ENCODE data around the gene C20orf141.

The C20orf141 gene

DNA sequence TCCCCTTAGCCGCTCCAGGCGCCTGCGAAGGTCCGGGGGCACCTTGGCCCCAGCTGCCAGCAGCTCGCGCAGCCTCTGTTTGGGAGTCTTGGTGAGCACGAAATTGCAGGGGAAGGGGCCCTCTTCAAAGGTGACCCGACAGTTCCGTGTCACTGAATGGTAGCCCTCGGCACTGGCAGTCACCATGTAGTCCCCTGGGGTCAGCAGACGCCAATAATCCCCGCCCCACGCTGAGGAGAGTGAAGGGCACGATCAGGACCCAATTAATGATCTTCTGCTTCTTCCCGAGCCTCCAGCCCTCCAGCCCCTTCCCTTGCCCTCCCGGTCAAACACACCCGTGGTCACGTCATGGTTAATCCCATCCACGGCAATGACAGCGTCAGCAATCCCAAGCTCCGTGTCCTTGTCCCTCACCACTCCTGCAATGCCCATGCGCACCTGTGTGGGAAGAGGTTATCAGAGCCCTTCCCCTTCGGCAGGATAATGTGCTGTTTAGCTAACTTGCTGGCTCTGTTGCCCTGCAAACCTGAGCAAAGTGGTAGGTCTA, 20.5 kb upstream of the C20orf141 start:
- H3K36me3 ChIP-seq (ENCODE audit: insufficient read depth, low read length): no peaks in the 10 kb centered on the region
- H3K9me3 ChIP-seq (replicated peaks; ENCODE audit: low read length): no peaks in the 10 kb centered on the region
- H3K4me1 ChIP-seq (ENCODE audit: control insufficient read depth, insufficient read depth, low read length): no peaks in the 10 kb centered on the region
- peaks cover 79% of the 10 kb centered on the region for H3K27me3 ChIP-seq (ENCODE audit: control insufficient read depth, insufficient read depth, low read length)
- no peak overlapping the region for H3K9ac ChIP-seq (ENCODE audit: low read depth, low read length)
- no peak overlapping the region for H3K4me2 ChIP-seq (ENCODE audit: low read length)
- H3K4me3 ChIP-seq (ENCODE audit: low read length): no peak overlapping the region

DNA sequence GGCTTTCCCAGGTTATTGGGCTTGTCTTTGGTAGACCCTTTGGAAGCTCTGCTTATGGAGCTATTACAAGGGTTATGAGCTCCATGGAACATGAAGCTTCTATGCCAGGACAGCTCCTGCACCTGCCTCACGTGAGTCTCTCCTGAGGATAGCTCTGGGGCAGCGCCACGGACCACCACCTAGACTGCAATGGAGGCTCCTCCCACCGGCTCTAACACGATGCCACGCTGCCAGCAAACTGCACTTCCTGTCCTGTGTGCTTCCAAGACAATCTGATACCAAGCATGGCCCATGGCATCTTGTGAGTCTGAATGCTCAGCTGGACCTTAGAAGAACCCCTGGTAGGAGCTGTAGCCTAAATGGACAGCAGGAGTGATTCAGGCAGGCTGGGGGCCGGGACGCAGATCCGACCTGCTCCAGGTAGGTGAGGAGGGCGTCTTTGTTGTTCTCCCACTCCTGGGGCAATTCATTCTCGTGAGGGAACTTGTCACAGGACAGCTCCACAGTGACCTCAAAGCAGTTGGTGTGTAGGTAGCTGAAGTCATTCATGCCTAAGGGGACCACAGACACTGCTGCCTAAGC, 19.8 kb upstream of the C20orf141 start:
- Histone ChIP-seq H3K9me3 (replicated peaks; ENCODE audit: low read length) (no peaks in the 10 kb centered on the region), H3K4me1 (ENCODE audit: control insufficient read depth, insufficient read depth, low read length) (no peaks in the 10 kb centered on the region), H3K27me3 (ENCODE audit: control insufficient read depth, insufficient read depth, low read length) (peaks cover 81% of the 10 kb centered on the region), H3K4me3 (ENCODE audit: low read length) (no peak overlapping the region), H3K9ac (ENCODE audit: low read depth, low read length) (no peak overlapping the region), H3K36me3 (ENCODE audit: insufficient read depth, low read length) (no peaks in the 10 kb centered on the region), H3K4me2 (ENCODE audit: low read length) (no peak overlapping the region)

DNA sequence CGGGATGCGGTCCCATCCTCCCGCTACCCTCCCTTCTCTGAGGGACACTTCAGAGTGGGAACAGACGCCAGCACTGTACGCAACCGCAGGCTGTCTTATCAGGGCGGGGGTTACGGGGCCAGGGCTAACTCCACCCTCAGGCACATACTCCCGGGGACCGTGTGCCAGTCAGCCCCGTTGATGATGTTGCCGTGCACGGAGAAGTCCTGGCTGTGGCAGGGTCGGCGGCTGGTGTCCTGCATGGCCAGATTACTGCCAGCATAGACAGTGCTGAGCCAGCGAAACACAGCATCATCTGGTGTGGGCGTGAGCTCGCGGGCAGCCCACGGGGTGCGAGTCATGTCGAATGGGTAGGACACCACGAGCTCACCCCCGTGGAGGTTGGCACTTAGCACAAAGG, 19.3 kb upstream of the C20orf141 start:
- H3K9ac ChIP-seq (ENCODE audit: low read depth, low read length): no peak overlapping the region
- no peak overlapping the region for H3K4me3 ChIP-seq (ENCODE audit: low read length)
- H3K4me1 ChIP-seq (ENCODE audit: control insufficient read depth, insufficient read depth, low read length): no peaks in the 10 kb centered on the region
- no peak overlapping the region for H3K4me2 ChIP-seq (ENCODE audit: low read length)
- peaks cover 86% of the 10 kb centered on the region for H3K27me3 ChIP-seq (ENCODE audit: control insufficient read depth, insufficient read depth, low read length)
- no peaks in the 10 kb centered on the region for H3K36me3 ChIP-seq (ENCODE audit: insufficient read depth, low read length)
- no peaks in the 10 kb centered on the region for H3K9me3 ChIP-seq (replicated peaks; ENCODE audit: low read length)

DNA sequence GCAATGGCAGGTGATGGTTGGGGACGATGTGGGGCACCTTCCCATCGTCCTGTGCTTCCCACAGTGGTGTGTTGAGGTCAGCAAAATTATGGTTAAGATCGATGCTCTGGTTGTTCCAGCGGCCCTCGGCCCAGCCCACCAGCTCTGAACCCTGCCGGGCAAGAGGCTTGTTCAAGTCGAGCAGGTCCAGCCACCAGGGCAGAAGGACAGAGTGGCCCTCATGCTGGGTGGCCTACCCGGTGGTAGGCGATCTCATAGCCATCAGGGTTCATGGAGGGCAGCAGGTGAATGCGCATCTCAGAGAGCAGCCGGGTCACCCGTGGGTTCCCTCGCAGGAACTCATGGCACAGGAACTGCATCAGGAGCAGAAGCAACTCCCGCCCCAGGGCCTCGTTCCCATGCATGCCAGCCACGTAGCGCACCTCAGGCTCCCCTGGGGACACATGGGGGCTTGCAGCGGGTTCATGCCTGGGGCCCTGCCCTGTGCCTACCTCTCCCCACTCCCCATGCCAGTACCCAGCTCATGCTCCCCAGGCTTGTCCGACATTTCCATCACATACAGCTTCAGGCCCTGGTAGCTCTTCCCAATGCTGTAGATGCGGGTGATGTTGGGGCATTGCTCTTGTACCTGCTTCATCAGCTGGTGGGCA, 18.7 kb upstream of the C20orf141 start:
- Histone ChIP-seq H3K36me3 (ENCODE audit: insufficient read depth, low read length) (no peaks in the 10 kb centered on the region), H3K27me3 (ENCODE audit: control insufficient read depth, insufficient read depth, low read length) (peaks cover 87% of the 10 kb centered on the region), H3K9me3 (replicated peaks; ENCODE audit: low read length) (peaks cover 3% of the 10 kb centered on the region), H3K9ac (ENCODE audit: low read depth, low read length) (no peak overlapping the region), H3K4me1 (ENCODE audit: control insufficient read depth, insufficient read depth, low read length) (no peaks in the 10 kb centered on the region), H3K4me3 (ENCODE audit: low read length) (no peak overlapping the region), H3K4me2 (ENCODE audit: low read length) (no peak overlapping the region)

DNA sequence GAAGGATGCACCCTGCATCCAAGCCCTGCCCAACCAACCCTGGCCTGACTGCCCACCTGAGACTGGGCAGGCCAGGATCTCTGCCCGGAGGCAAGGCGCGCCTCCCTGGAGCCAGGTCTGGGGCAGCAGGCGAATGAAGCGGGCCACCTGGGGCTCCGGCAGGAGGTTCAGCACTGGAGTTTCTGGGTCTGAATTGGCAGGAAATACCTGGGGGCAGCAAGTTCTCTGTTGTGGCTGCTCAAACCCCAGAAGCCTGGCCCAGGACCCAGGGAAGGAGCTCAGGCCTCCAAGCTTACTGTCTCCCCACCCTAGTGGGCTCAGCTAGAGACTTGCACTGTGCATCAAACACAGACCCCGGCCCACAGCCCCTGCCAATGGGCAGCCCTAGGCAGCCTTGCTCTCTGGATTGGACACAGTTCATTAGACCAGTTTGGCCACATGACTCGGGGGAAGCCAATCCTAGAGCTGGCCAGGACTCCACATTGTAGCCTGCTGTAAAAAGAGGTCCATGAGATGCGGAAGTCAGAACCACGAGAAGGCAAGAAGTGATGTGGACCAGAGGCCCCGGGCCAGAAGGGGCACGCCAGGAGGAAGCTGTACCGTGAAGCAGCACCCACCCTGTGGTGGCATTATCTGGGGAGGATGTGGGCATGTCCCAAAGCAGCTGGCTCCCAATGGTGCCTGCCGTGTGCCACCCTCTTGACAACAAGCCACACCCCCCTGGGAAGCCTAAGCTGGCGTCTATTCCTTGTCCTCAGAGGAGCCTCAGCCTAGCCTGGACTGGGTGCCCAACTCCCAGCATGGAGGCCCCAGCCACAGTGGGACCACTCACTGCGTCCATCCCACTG, 17.4 kb upstream of the C20orf141 start:
- no peak overlapping the region for H3K4me2 ChIP-seq (ENCODE audit: low read length)
- H3K9ac ChIP-seq (ENCODE audit: low read depth, low read length): no peak overlapping the region
- H3K4me1 ChIP-seq (ENCODE audit: control insufficient read depth, insufficient read depth, low read length): no peaks in the 10 kb centered on the region
- H3K4me3 ChIP-seq (ENCODE audit: low read length): no peak overlapping the region
- no peaks in the 10 kb centered on the region for H3K36me3 ChIP-seq (ENCODE audit: insufficient read depth, low read length)
- H3K27me3 ChIP-seq (ENCODE audit: control insufficient read depth, insufficient read depth, low read length): peaks cover 86% of the 10 kb centered on the region
- H3K9me3 ChIP-seq (replicated peaks; ENCODE audit: low read length): peaks cover 7% of the 10 kb centered on the region

DNA sequence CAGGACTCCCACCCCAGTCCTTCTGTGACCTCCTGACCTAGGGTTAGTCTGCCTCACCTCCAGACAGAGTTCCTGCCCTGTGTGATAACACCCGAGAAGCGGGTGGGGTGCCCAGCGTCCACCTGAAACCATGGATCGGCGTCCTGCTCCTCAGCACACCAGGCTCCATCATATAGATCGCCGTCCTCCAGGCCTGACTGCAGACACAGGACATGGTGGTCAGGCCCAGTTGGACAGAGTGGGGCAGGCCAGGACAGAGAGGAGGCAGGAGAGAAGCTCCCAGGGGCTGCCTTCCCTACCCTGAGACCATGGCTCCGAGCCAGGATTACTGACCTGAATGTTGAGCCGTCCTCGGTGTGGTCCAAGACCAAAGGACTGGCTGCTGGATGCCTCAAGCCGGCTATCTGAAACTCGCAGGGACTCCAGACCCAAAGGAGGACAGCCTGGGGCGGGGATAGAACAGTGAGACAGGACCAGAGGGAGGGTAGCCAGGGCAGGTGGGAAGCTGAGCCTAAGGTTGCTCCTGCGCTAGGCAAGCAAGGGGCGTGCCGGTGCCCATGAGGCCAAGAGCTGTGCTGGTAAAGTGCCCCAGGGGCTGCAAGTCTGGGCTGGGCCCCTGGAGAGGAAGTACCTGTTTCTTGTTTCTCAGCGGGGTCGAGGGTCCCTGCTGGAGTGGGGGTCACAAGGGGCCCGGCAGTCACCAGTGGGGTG, 16.5 kb upstream of the C20orf141 start:
- no peak overlapping the region for H3K4me2 ChIP-seq (ENCODE audit: low read length)
- no peak overlapping the region for H3K9ac ChIP-seq (ENCODE audit: low read depth, low read length)
- peaks cover 83% of the 10 kb centered on the region for H3K27me3 ChIP-seq (ENCODE audit: control insufficient read depth, insufficient read depth, low read length)
- H3K9me3 ChIP-seq (replicated peaks; ENCODE audit: low read length): peaks cover 7% of the 10 kb centered on the region
- H3K4me1 ChIP-seq (ENCODE audit: control insufficient read depth, insufficient read depth, low read length): no peaks in the 10 kb centered on the region
- H3K4me3 ChIP-seq (ENCODE audit: low read length): no peak overlapping the region
- no peaks in the 10 kb centered on the region for H3K36me3 ChIP-seq (ENCODE audit: insufficient read depth, low read length)

DNA sequence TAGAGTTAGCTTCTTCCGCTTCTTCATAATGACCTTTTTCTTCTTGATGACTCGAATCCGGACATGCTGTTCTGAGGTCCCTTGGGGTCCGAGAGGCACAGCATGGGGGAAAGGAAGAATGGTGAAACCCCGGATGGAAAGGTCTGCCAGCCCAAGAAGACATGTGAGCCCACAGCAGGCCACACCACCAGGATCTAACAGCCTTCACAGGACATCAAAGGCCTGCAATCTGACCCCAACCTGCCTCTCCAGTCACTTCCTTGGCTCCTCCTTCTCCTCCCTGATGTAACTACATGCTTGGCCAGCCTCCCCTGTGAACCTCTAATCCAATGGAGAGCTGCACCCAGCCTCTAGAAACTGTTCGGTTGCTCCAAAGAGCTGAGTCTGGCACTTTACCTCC, 16.0 kb upstream of the C20orf141 start:
- H3K27me3 ChIP-seq (ENCODE audit: control insufficient read depth, insufficient read depth, low read length): peaks cover 82% of the 10 kb centered on the region
- no peak overlapping the region for H3K4me3 ChIP-seq (ENCODE audit: low read length)
- no peak overlapping the region for H3K4me2 ChIP-seq (ENCODE audit: low read length)
- H3K36me3 ChIP-seq (ENCODE audit: insufficient read depth, low read length): no peaks in the 10 kb centered on the region
- H3K4me1 ChIP-seq (ENCODE audit: control insufficient read depth, insufficient read depth, low read length): no peaks in the 10 kb centered on the region
- no peak overlapping the region for H3K9ac ChIP-seq (ENCODE audit: low read depth, low read length)
- H3K9me3 ChIP-seq (replicated peaks; ENCODE audit: low read length): peaks cover 7% of the 10 kb centered on the region

DNA sequence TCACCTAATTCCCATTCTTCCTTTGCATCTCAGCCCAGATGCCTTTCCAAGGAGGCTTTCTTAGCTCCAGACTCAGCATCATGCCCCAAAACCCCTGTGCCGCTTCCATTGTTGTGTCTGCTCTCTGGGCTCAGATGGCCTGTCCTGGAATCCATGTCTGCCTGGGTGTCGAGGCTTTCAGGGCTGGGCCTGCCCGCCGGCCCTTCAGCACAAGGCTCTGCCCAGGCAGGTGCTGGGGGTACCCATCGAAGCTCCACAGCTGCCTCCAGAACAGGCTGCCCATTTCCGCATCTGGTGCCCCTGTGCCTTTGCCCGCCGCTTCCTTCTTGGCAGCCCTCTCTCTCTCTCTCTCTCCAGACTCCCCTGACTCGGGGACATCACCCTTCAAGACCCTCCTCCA, 15.5 kb upstream of the C20orf141 start:
- Histone ChIP-seq H3K9ac (ENCODE audit: low read depth, low read length) (no peak overlapping the region), H3K4me2 (ENCODE audit: low read length) (peak overlapping the region; percentile 64), H3K9me3 (replicated peaks; ENCODE audit: low read length) (peaks cover 7% of the 10 kb centered on the region), H3K4me1 (ENCODE audit: control insufficient read depth, insufficient read depth, low read length) (no peaks in the 10 kb centered on the region), H3K36me3 (ENCODE audit: insufficient read depth, low read length) (no peaks in the 10 kb centered on the region), H3K27me3 (ENCODE audit: control insufficient read depth, insufficient read depth, low read length) (peaks cover 82% of the 10 kb centered on the region), H3K4me3 (ENCODE audit: low read length) (peak overlapping the region; percentile 65)

DNA sequence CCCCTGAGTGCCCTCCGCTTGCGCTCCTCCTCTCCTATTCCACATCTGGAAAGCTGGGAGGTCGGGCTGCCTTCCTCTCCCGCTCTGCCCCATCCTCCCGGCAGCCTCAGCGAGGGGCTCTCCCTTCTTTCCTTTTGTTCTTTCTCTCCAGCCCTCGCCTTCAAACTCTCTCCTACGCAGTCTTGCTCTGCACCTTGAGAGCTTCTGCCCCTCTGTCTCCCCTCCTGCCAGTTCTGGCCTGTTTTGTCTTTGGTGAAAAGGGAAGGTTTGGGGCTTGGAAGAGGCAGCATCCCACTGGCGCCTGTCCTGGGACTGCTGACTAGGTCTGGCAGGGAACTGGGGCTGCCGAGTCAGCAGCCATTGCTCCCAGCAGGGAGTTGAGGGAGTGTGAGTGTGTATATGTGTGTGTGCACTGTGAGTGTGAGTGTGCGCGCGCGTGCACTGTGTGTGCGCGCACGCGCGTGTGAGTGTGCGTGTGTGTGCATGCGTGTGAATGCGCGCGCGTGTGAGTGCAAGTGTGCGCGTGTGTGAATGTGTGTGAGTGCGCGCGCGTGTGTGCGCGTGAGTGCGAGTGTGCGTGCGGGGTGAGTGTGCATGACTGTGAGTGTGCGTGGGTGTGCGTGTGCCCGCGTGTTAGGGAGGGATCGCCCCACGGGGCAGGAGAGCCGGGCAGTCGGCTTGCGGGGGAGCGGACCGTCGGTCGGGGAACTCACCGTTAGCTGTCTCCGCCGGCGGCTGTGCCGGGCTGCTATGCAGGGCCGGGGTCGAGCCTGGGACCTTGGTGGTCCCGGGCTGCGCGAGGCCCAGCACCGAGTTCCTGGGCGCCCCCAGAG, 14.9 kb upstream of the C20orf141 start:
- H3K9ac ChIP-seq (ENCODE audit: low read depth, low read length): no peak overlapping the region
- no peaks in the 10 kb centered on the region for H3K4me1 ChIP-seq (ENCODE audit: control insufficient read depth, insufficient read depth, low read length)
- peaks cover 82% of the 10 kb centered on the region for H3K27me3 ChIP-seq (ENCODE audit: control insufficient read depth, insufficient read depth, low read length)
- H3K4me3 ChIP-seq (ENCODE audit: low read length): peak overlapping the region; percentile 65
- H3K36me3 ChIP-seq (ENCODE audit: insufficient read depth, low read length): no peaks in the 10 kb centered on the region
- H3K4me2 ChIP-seq (ENCODE audit: low read length): peak overlapping the region; percentile 64
- peaks cover 7% of the 10 kb centered on the region for H3K9me3 ChIP-seq (replicated peaks; ENCODE audit: low read length)

DNA sequence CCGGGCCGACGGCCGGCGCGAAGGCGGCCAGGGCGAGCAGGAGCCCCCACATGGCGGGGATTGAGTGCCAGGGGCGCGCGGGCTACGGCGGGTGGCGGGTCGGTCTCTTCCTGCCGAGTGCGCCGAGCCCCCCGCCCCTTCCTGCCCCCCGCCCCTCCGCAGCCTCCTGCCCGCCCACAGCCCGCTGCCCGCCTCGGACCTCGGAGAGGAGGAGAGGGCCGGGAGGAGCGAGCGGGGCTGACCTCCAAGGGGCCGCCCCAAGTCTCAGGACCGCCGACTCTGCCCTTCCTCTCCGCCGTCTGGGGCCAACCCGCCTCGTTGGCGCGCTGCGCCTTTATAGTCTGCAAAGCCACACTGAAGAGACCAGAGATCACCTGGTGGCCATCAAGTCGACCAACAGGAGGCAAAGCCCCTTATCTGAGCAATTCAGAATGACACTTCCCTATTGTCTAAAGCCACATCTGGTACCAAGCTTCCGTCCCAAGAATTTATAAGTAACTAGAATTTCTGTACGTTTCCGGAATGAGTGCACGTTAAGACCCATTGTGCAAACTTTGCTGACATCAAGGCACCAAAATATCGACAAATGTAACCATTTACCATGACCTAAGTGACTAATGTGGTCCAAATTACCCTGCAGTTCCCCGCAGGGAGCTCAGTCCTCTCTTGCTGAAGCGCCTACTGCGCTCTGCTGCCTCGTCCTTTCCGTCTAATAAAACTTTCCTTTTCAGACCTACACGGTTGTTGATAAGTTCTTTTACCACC, 14.1 kb upstream of the C20orf141 start, which contains the start of gene CPXM1:
TSS of gene CPXM1 (minus strand) at position 107 of the 765 bp plus-strand sequence. CDS start at position 52, 55 bp downstream.
- no peaks in the 10 kb centered on the region for H3K36me3 ChIP-seq (ENCODE audit: insufficient read depth, low read length)
- peak within 1 kb of the TSS; percentile 64 for H3K4me2 ChIP-seq (ENCODE audit: low read length)
- peaks cover 85% of the 10 kb centered on the region for H3K27me3 ChIP-seq (ENCODE audit: control insufficient read depth, insufficient read depth, low read length)
- H3K9me3 ChIP-seq (replicated peaks; ENCODE audit: low read length): peaks cover 7% of the 10 kb centered on the region
- no peaks in the 10 kb centered on the region for H3K4me1 ChIP-seq (ENCODE audit: control insufficient read depth, insufficient read depth, low read length)
- H3K9ac ChIP-seq (ENCODE audit: low read depth, low read length): no peak within 1 kb of the TSS
- peak within 1 kb of the TSS; percentile 65 for H3K4me3 ChIP-seq (ENCODE audit: low read length)

Data from skeletal muscle satellite cell (primary cell).